Measurements from ENCODE around the gene COQ8B. TPM values are rescaled to one million over a fixed set of nuclear protein-coding genes. Genes with fewer than 3 reads are reported as not detected.

The COQ8B gene
- total and polyA plus RNA-seq, 2 of the 4 experiments (the other 2 are of a cell fraction), result 14.9 to 23.2 TPM

- Histone ChIP-seq H3K9me1 (ENCODE audit: insufficient read depth, low read length) (peaks cover 9% of the 10 kb centered on the region; the same call in 1 of the 2 replicates), H2BK15ac (ENCODE audit: low read depth, low read length) (no peak overlapping the region), H4K91ac (ENCODE audit: insufficient read depth, low read depth, low read length) (no peak overlapping the region), H3K79me1 (ENCODE audit: low read depth in 1 of 2, low read length in 2 of 2) (peaks cover 47 to 66% of the 10 kb centered on the region in 2 experiments), H3K4me1 (ENCODE audit: control insufficient read depth, insufficient read depth, low read length) (peaks cover 2% of the 10 kb centered on the region; the same call in 1 of the 2 replicates), H2AK5ac (ENCODE audit: low read depth, low read length) (no peak overlapping the region), H3K27ac (ENCODE audit: insufficient read depth, low read length) (no peak overlapping the region), H3K23ac (ENCODE audit: low read depth, low read length) (no peak overlapping the region), H4K5ac (ENCODE audit: low read depth, low read length) (no peak overlapping the region; the same call in 1 of the 2 replicates), H2BK120ac (ENCODE audit: low read depth, low read length) (no peak overlapping the region), H3K4me3 (ENCODE audit: insufficient read depth, low read depth, low read length) (no peak overlapping the region), H2AK9ac (replicated peaks; ENCODE audit: low read depth, low read length, poor library complexity) (no peak overlapping the region), H2BK5ac (ENCODE audit: low read depth, low read length, poor library complexity, severe bottlenecking) (no peak overlapping the region), H4K20me1 (ENCODE audit: insufficient read depth, low read length) (peaks cover 39% of the 10 kb centered on the region), H3K36me3 (ENCODE audit: control insufficient read depth, insufficient read depth, low read length) (peaks cover 83% of the 10 kb centered on the region), H3K56ac (ENCODE audit: extremely low read depth, insufficient read depth, low read length) (no peak overlapping the region), H3K18ac (ENCODE audit: low read depth, low read length) (no peak overlapping the region), H3K4me2 (ENCODE audit: low read depth, low read length) (no peak overlapping the region), H3K4ac (ENCODE audit: low read depth, low read length) (no peak overlapping the region), H2AFZ (replicated peaks; ENCODE audit: low read length, poor library complexity) (no peak overlapping the region), H3K14ac (replicated peaks; ENCODE audit: low read depth, low read length) (no peak overlapping the region), H3K9ac (ENCODE audit: low read depth, low read length) (no peak overlapping the region), H3K9me3 (ENCODE audit: control insufficient read depth, insufficient read depth, low read length) (no peaks in the 10 kb centered on the region), H3K27me3 (ENCODE audit: control insufficient read depth, insufficient read depth, low read length) (no peaks in the 10 kb centered on the region), H4K8ac (ENCODE audit: low read depth in 2 of 2, low read length in 2 of 2) (no peak overlapping the region), H2BK20ac (ENCODE audit: low read depth, low read length) (no peak overlapping the region)
- ATAC-seq (ENCODE audit: low read depth) (no peak), DNase-seq (no peak)
- no TSS peak for BruUV-seq (replicated peaks)
- in situ Hi-C loops (cut with MboI; ENCODE audit: low sequenced_read_pairs) (no loop called here), intact Hi-C loops (cut with micrococcal nuclease) (no loop called here), dilution Hi-C loops (cut with HindIII; ENCODE audit: low sequenced_read_pairs, unreplicated experiment) (no loop called here)
- CTCF ChIA-PET, result no interaction called here
- WGBS, 2 experiments (ENCODE audit: extremely low coverage in 2 of 2, insufficient read length in 1 of 2), result 98% methylated on average over 8 of the region's 13 CpGs; no CpG with 5 or more reads in 1 of the 2 experiments
- TF ChIP-seq ELK1 (IDR thresholded peaks at IDR 0.05; ENCODE audit: borderline replicate concordance, low read depth, low read length) (no peak), FOS (IDR thresholded peaks at IDR 0.05; ENCODE audit: low read depth, low read length) (no peak), POLR2A (IDR thresholded peaks at IDR 0.05; ENCODE audit: low read depth, low read length) (no peak), MAFK (IDR thresholded peaks at IDR 0.05; ENCODE audit: low read depth, low read length) (no peak), BHLHE40 (IDR thresholded peaks at IDR 0.05; ENCODE audit: low read depth, low read length) (no peak), MXI1 (IDR thresholded peaks at IDR 0.05; ENCODE audit: borderline replicate concordance, low read depth, low read length) (no peak), RCOR1 (IDR thresholded peaks at IDR 0.05; ENCODE audit: insufficient replicate concordance, low read length) (no peak)
- POLR2A ChIA-PET (ENCODE audit: unreplicated experiment), result no interaction called here
Measured at GRCh38 chr19:40759352-40759751, 42.7 kb upstream of the COQ8B start.

Data from IMR-90 (cell line).